NCI-H1694 (cell line): ENCODE data around the gene SLK.

Experiments used
- DNase-seq: peaks from one replicate; lab custom pipeline; 2025; lab: John Stamatoyannopoulos, UW

The SLK gene

GRCh38 chr10:104054430-104054829 is 87.5 kb downstream of the SLK start:
- DNase-seq: no peak

GRCh38 chr10:104056619-104057273 is 89.8 kb downstream of the SLK start:
- no peak for DNase-seq

- no peak for DNase-seq
These were observed 90.8 kb downstream of the SLK start for GRCh38 chr10:104057717-104058116.

- no peak for DNase-seq
These were observed 92.4 kb downstream of the SLK start for GRCh38 chr10:104059364-104059763.

GRCh38 chr10:104061196-104061595 is 94.3 kb downstream of the SLK start:
- DNase-seq: no peak

GRCh38 chr10:104065748-104066147 is 98.8 kb downstream of the SLK start:
- DNase-seq: no peak

GRCh38 chr10:104066945-104067344 is 100.0 kb downstream of the SLK start:
- no peak for DNase-seq

- no peak for DNase-seq
These were observed 100.6 kb downstream of the SLK start for GRCh38 chr10:104067525-104067924.

GRCh38 chr10:104069613-104070012 is 102.7 kb downstream of the SLK start:
- DNase-seq: no peak

GRCh38 chr10:104072786-104073185 is 105.8 kb downstream of the SLK start:
- no peak for DNase-seq

GRCh38 chr10:104074505-104074904 is 107.6 kb downstream of the SLK start:
- DNase-seq: no peak

- DNase-seq: no peak
These were observed 109.8 kb downstream of the SLK start for GRCh38 chr10:104076743-104077160.

- DNase-seq: no peak
These were observed 110.3 kb downstream of the SLK start for GRCh38 chr10:104077247-104077646.

GRCh38 chr10:104077663-104078151 is 110.8 kb downstream of the SLK start:
- no peak for DNase-seq
